CD8-positive, alpha-beta memory T cell (primary cell): ENCODE data around the gene ITGB8. TPM values are rescaled to one million over a fixed set of nuclear protein-coding genes. Genes with fewer than 3 reads are reported as not detected.

ENCODE experiments used
- CTCF ChIA-PET: fragments of 350-600 bp; sonication (Branson Sonifier 250); formaldehyde crosslinking; loops from one replicate; lab custom pipeline; 2021; ENCODE audit warnings: antibody characterized with exemption; lab: Charles Lee
- POLR2A ChIA-PET: fragments of 350-600 bp; sonication (Branson Sonifier 250); formaldehyde crosslinking; loops from one replicate; lab custom pipeline; 2021; ENCODE audit warnings: antibody characterized with exemption; lab: Charles Lee
- DNase-seq, 5 donors: peaks; one replicate each; pipeline versions ENCODE4 v3.0.0 to v3.0.0-alpha.2; 2020 to 2022; ENCODE audit warnings: mixed read lengths in 1 of 5
- H3K27ac ChIP-seq: one replicate; pipeline ENCODE4 v1.7.0; 2013; ENCODE audit warnings: low read depth, mild to moderate bottlenecking, low read length, moderate library complexity
- H3K27me3 ChIP-seq: 2 replicates; pipeline ENCODE4 v1.7.0; 2013; ENCODE audit warnings: low read length, mild to moderate bottlenecking; ENCODE audit not compliant: insufficient read depth, poor library complexity, severe bottlenecking
- H3K36me3 ChIP-seq: 2 replicates; pipeline ENCODE4 v1.7.0; 2013; ENCODE audit warnings: mild to moderate bottlenecking, low read length, moderate library complexity; ENCODE audit not compliant: insufficient read depth
- H3K4me1 ChIP-seq: 2 replicates; pipeline ENCODE4 v1.7.0; 2013; ENCODE audit warnings: mild to moderate bottlenecking, low read length, moderate library complexity; ENCODE audit not compliant: insufficient read depth
- H3K4me3 ChIP-seq: 2 replicates; pipeline ENCODE4 v1.7.0; 2013; ENCODE audit warnings: mild to moderate bottlenecking, low read length
- H3K9me3 ChIP-seq: 2 replicates; pipeline ENCODE4 v1.7.0; 2013; ENCODE audit warnings: mild to moderate bottlenecking, low read length
- H3K27ac Mint-ChIP-seq, 8 donors: one replicate each; pipeline ENCODE4 v1.8.0; 2020 to 2021; ENCODE audit warnings: mixed read lengths in 8 of 8, mild to moderate bottlenecking in 6 of 8, inconsistent platforms in 3 of 8, moderate library complexity in 3 of 8
- H3K27me3 Mint-ChIP-seq, 2 donors: one replicate each; pipeline ENCODE4 v1.8.0; 2020 to 2021; ENCODE audit warnings: mixed read lengths in 2 of 2, mild to moderate bottlenecking in 1 of 2, moderate library complexity in 1 of 2
- H3K36me3 Mint-ChIP-seq, 3 donors: one replicate each; pipeline ENCODE4 v1.8.0; 2020 to 2021; ENCODE audit warnings: mixed read lengths in 3 of 3, inconsistent platforms in 1 of 3, mild to moderate bottlenecking in 1 of 3
- H3K4me1 Mint-ChIP-seq, 3 donors: one replicate each; pipeline ENCODE4 v1.8.0; 2020 to 2021; ENCODE audit warnings: mixed read lengths in 3 of 3, inconsistent platforms in 1 of 3, mild to moderate bottlenecking in 1 of 3
- H3K4me3 Mint-ChIP-seq, 7 donors: one replicate each; pipeline ENCODE4 v1.8.0; 2020 to 2021; ENCODE audit warnings: mixed read lengths in 7 of 7, mild to moderate bottlenecking in 6 of 7, moderate library complexity in 4 of 7, inconsistent platforms in 2 of 7
- H3K9me3 Mint-ChIP-seq, 5 donors: one replicate each; pipeline ENCODE4 v1.8.0; 2020 to 2022; ENCODE audit warnings: mixed read lengths in 5 of 5, mild to moderate bottlenecking in 3 of 5, moderate library complexity in 2 of 5, inconsistent platforms in 1 of 5
- polyA plus RNA-seq: library from polyadenylated mRNA; unstranded; fragments of 300-500 nt; fragmentation: Illumina TruSeq; gene quantifications from one replicate; pipeline ENCODE4 v1.2.3, GENCODE V29; 2021
- total RNA-seq, 2 experiments: library from RNA; stranded (reverse); gene quantifications; one replicate each; pipeline ENCODE4 v1.2.3, GENCODE V29; 2021

ITGB8 gene
- total RNA-seq = under 1 TPM; 0.11 to 0.27 TPM
- polyA plus RNA-seq = not detected

- peaks cover 13 to 24% (median 21%) of the 10 kb centered on the region in 3 donors for H3K4me1 Mint-ChIP-seq
- H3K4me3 Mint-ChIP-seq = peak within 1 kb of the TSS; percentile 80 to 94 (median 83)
- H3K27ac Mint-ChIP-seq = peak within 1 kb of the TSS in 2 of 8 donors; percentile 31 to 53
- Histone ChIP-seq H3K27ac (no peak within 1 kb of the TSS), H3K9me3 (no peaks in the 10 kb centered on the region), H3K4me3 (peak within 1 kb of the TSS; percentile 34), H3K4me1 (no peaks in the 10 kb centered on the region), H3K36me3 (no peaks in the 10 kb centered on the region), H3K27me3 (no peaks in the 10 kb centered on the region)
- H3K9me3 Mint-ChIP-seq = peaks cover 0 to 3% (median 1%) of the 10 kb centered on the region in 5 donors
- POLR2A ChIA-PET = no interaction called here
- peaks cover 22 to 39% of the 10 kb centered on the region in 2 donors for H3K27me3 Mint-ChIP-seq
- H3K36me3 Mint-ChIP-seq = no peaks in the 10 kb centered on the region
- no peak for DNase-seq
- CTCF ChIA-PET = interaction anchor here (1.2 kb wide), 1 partner anchor 617 kb away, joined by 3 read pairs; no protein-coding TSS in a partner anchor
Measured at GRCh38 chr7:20330239-20330927, at the start of gene ITGB8. ITGB8 (plus strand) TSS chr7:20330900; CDS start chr7:20331807, 907 bp downstream.

- Histone ChIP-seq H3K9me3 (no peaks in the 10 kb centered on the region), H3K36me3 (no peaks in the 10 kb centered on the region), H3K27ac (no peak overlapping the region), H3K27me3 (no peaks in the 10 kb centered on the region), H3K4me1 (no peaks in the 10 kb centered on the region), H3K4me3 (no peak overlapping the region)
- ChIA-PET CTCF (interaction anchor here (0.5 kb wide), 1 partner anchor 156 kb away, joined by 3 read pairs; no protein-coding TSS in a partner anchor), POLR2A (no interaction called here)
- DNase-seq = no peak
- Mint-ChIP-seq H3K4me1 (peaks cover 2 to 24% (median 14%) of the 10 kb centered on the region in 3 donors), H3K4me3 (no peak overlapping the region), H3K9me3 (no peaks in the 10 kb centered on the region), H3K27ac (no peak overlapping the region), H3K36me3 (no peaks in the 10 kb centered on the region), H3K27me3 (peaks cover 0 to 3% of the 10 kb centered on the region in 2 donors)
Measured at GRCh38 chr7:20282959-20283358, 47.7 kb upstream of the ITGB8 start.

GRCh38 chr7:20283385-20283784 is 47.3 kb upstream of the ITGB8 start:
- POLR2A ChIA-PET = no interaction called here
- Histone ChIP-seq H3K36me3 (no peaks in the 10 kb centered on the region), H3K4me3 (no peak overlapping the region), H3K9me3 (no peaks in the 10 kb centered on the region), H3K27me3 (no peaks in the 10 kb centered on the region), H3K4me1 (no peaks in the 10 kb centered on the region), H3K27ac (no peak overlapping the region)
- Mint-ChIP-seq H3K9me3 (no peaks in the 10 kb centered on the region), H3K36me3 (no peaks in the 10 kb centered on the region), H3K27ac (no peak overlapping the region), H3K4me1 (peaks cover 2 to 25% (median 14%) of the 10 kb centered on the region in 3 donors), H3K4me3 (no peak overlapping the region), H3K27me3 (peaks cover 0 to 3% of the 10 kb centered on the region in 2 donors)
- CTCF ChIA-PET = interaction anchor here (0.5 kb wide), 1 partner anchor 156 kb away, joined by 3 read pairs; no protein-coding TSS in a partner anchor
- DNase-seq = no peak

- no peaks in the 10 kb centered on the region for H3K36me3 Mint-ChIP-seq
- peaks cover 0 to 3% of the 10 kb centered on the region in 2 donors for H3K27me3 Mint-ChIP-seq
- Histone ChIP-seq H3K27ac (no peak overlapping the region), H3K27me3 (no peaks in the 10 kb centered on the region), H3K9me3 (no peaks in the 10 kb centered on the region), H3K4me1 (no peaks in the 10 kb centered on the region), H3K36me3 (no peaks in the 10 kb centered on the region), H3K4me3 (no peak overlapping the region)
- POLR2A ChIA-PET = no interaction called here
- CTCF ChIA-PET = no interaction called here
- no peaks in the 10 kb centered on the region for H3K9me3 Mint-ChIP-seq
- DNase-seq = no peak
- peaks cover 2 to 25% (median 14%) of the 10 kb centered on the region in 3 donors for H3K4me1 Mint-ChIP-seq
- no peak overlapping the region for H3K27ac Mint-ChIP-seq
- H3K4me3 Mint-ChIP-seq = peak overlapping the region in 2 of 7 donors; percentile 34 to 36
Measured at GRCh38 chr7:20284003-20284770, 46.5 kb upstream of the ITGB8 start.

GRCh38 chr7:20284771-20285143 is 45.9 kb upstream of the ITGB8 start:
- Mint-ChIP-seq H3K27ac (no peak overlapping the region), H3K36me3 (no peaks in the 10 kb centered on the region), H3K27me3 (peaks cover 0 to 3% of the 10 kb centered on the region in 2 donors), H3K9me3 (no peaks in the 10 kb centered on the region), H3K4me1 (peaks cover 2 to 25% (median 14%) of the 10 kb centered on the region in 3 donors), H3K4me3 (peak overlapping the region in 1 of 7 donors; percentile 36)
- Histone ChIP-seq H3K27me3 (no peaks in the 10 kb centered on the region), H3K4me3 (no peak overlapping the region), H3K27ac (no peak overlapping the region), H3K4me1 (no peaks in the 10 kb centered on the region), H3K36me3 (no peaks in the 10 kb centered on the region), H3K9me3 (no peaks in the 10 kb centered on the region)
- DNase-seq = no peak
- POLR2A ChIA-PET = no interaction called here
- CTCF ChIA-PET = no interaction called here

- H3K4me3 Mint-ChIP-seq = peak overlapping the region in 2 of 7 donors; percentile 6 to 8
Measured at GRCh38 chr7:20287317-20287716, 43.4 kb upstream of the ITGB8 start.

GRCh38 chr7:20288036-20288435 is 42.7 kb upstream of the ITGB8 start:
- H3K9me3 Mint-ChIP-seq = peaks cover 0 to 9% (median 0%) of the 10 kb centered on the region in 5 donors
- POLR2A ChIA-PET = no interaction called here
- peaks cover 0 to 3% of the 10 kb centered on the region in 2 donors for H3K27me3 Mint-ChIP-seq
- Histone ChIP-seq H3K4me1 (no peaks in the 10 kb centered on the region), H3K27ac (no peak overlapping the region), H3K4me3 (no peak overlapping the region), H3K27me3 (no peaks in the 10 kb centered on the region), H3K36me3 (no peaks in the 10 kb centered on the region), H3K9me3 (no peaks in the 10 kb centered on the region)
- CTCF ChIA-PET = no interaction called here
- H3K27ac Mint-ChIP-seq = no peak overlapping the region
- H3K4me1 Mint-ChIP-seq = peaks cover 2 to 25% (median 14%) of the 10 kb centered on the region in 3 donors
- no peaks in the 10 kb centered on the region for H3K36me3 Mint-ChIP-seq
- DNase-seq = no peak
- H3K4me3 Mint-ChIP-seq = no peak overlapping the region

More at GRCh38 chr7:20287317-20287716, 43.4 kb upstream of the ITGB8 start:
- ChIA-PET POLR2A (no interaction called here), CTCF (no interaction called here)
- no peaks in the 10 kb centered on the region for H3K4me1 ChIP-seq
- H3K27me3 Mint-ChIP-seq = peaks cover 0 to 3% of the 10 kb centered on the region in 2 donors
- H3K9me3 ChIP-seq = no peaks in the 10 kb centered on the region
- H3K27me3 ChIP-seq = no peaks in the 10 kb centered on the region
- H3K36me3 Mint-ChIP-seq = no peaks in the 10 kb centered on the region
- H3K4me1 Mint-ChIP-seq = peaks cover 2 to 25% (median 14%) of the 10 kb centered on the region in 3 donors
- no peak overlapping the region for H3K27ac ChIP-seq
- H3K9me3 Mint-ChIP-seq = peaks cover 0 to 4% (median 0%) of the 10 kb centered on the region in 5 donors
- no peak overlapping the region for H3K4me3 ChIP-seq
- H3K36me3 ChIP-seq = no peaks in the 10 kb centered on the region
- no peak overlapping the region for H3K27ac Mint-ChIP-seq
- DNase-seq = no peak
